ENCODE data around the gene YDJC.

GRCh38 chr22:21582801-21583740 lies 46.8 kb downstream of the YDJC start:
- TF ChIP-seq EZH2 (IDR thresholded peaks at IDR 0.05; ENCODE audit: borderline replicate concordance, insufficient read depth, low read depth, low read length, poor library complexity, severe bottlenecking) (no peak), CTCF (IDR thresholded peaks at IDR 0.05) (no peak)
